Epithelial cell of esophagus (primary cell): ENCODE measurements around the gene ARVCF.

Source experiments
- DNase-seq: peaks from one replicate; pipeline ENCODE4 v3.0.0; 2010; ENCODE audit warnings: low read depth
- H3K4me3 ChIP-seq: 2 replicates; pipeline ENCODE4 v1.5.1; 2011; ENCODE audit warnings: mild to moderate bottlenecking, low read length, control low read depth
- TF ChIP-seq, protein P1 (sequence below): IDR thresholded peaks from 2 replicates; pipeline ENCODE4 v1.5.1; 2011; ENCODE audit warnings: low read depth, mild to moderate bottlenecking, low read length, control low read depth, inconsistent platforms; ENCODE audit not compliant: insufficient read depth; ENCODE audit errors: missing control alignments

The ARVCF gene

GRCh38 chr22:20001082-20001638, 15.5 kb downstream of the ARVCF start:
- DNase-seq = no peak
- H3K4me3 ChIP-seq = no peak overlapping the region
- TF ChIP-seq, protein P1, sequence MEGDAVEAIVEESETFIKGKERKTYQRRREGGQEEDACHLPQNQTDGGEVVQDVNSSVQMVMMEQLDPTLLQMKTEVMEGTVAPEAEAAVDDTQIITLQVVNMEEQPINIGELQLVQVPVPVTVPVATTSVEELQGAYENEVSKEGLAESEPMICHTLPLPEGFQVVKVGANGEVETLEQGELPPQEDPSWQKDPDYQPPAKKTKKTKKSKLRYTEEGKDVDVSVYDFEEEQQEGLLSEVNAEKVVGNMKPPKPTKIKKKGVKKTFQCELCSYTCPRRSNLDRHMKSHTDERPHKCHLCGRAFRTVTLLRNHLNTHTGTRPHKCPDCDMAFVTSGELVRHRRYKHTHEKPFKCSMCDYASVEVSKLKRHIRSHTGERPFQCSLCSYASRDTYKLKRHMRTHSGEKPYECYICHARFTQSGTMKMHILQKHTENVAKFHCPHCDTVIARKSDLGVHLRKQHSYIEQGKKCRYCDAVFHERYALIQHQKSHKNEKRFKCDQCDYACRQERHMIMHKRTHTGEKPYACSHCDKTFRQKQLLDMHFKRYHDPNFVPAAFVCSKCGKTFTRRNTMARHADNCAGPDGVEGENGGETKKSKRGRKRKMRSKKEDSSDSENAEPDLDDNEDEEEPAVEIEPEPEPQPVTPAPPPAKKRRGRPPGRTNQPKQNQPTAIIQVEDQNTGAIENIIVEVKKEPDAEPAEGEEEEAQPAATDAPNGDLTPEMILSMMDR = no peak

DNA sequence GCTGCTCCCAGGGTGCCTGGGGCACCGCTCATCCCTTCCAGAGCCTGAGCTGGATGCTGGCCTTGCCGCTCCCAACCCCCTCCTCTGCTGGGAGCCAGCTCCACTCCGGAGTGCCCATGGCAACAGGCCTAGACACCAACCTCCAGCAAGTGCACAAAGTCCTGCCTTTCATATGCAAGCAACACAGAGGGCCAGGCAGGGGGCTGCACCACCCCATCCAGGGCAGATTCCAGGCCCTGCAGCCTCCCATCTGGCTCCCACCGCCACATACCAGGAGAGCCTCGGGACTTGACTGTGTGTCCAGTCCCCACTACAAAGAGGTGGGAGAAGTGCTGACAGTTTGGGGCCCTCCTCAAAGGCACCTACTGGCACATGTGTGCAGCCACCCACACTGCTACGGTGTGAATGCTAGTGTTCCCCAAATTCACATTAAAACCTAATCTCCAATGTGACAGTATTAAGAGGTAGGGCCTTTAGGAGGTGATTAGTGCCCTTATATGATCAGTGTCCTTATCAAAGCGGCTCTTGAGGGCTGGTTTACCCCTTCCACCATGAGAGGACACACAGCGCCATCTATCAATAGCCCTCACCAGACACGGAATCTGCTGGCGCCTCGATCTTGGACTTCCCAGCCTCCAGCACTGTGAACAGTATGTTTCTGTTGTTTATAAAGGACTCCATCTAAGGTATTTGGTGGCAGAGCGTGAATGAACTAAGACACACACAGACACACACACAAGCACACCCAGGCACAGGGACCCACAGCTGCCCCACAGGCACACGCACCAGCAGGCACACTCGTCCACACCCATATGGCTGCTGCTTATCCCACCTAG, 16.2 kb downstream of the ARVCF start:
- TF ChIP-seq, protein P1 = no peak
- H3K4me3 ChIP-seq = no peak overlapping the region
- DNase-seq = no peak

DNA sequence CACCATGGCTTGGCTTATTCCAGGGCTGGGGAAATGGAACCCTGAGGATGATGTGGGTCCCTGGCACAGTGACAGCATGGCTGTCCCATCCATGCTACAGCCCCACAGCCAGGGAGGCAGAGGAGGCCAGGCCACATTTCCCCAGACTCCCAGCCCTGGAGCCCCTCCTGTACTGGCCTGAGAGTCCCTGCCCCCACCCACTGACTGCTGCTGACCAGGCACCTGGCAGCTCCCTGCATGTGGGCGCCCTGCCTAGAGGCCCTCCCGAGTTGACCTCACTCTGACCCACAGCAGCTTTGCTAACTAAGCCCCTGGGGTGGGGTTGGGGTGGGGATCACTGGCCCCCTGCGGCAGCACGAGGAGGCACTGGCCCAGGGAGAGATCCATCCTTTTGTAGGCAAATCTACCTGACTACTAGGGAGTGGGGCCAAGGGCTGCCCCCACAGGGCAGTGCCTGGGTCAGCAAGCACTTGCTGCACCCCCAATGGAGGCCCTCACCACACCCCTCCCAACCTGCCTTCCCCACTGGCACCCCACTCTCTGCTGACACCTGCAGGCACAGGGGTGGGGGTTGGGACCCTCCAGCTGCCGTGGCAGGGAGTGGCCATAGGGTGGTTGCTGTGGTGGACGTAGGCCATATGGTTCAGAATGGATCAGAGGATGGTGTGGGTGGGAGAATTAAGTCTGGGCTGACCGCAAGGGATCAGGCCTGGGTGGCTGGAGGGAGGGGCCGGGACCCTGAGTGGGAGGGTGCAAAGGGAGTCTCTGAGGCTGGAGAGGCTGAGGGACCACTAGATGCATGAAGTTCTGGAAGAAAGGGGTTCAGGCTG, 17.4 kb downstream of the ARVCF start:
- DNase-seq = no peak
- TF ChIP-seq, protein P1 = no peak
- H3K4me3 ChIP-seq = no peak overlapping the region

GRCh38 chr22:19998232-19998951, 18.2 kb downstream of the ARVCF start:
- TF ChIP-seq, protein P1 = no peak
- no peak for DNase-seq
- H3K4me3 ChIP-seq = no peak overlapping the region

DNA sequence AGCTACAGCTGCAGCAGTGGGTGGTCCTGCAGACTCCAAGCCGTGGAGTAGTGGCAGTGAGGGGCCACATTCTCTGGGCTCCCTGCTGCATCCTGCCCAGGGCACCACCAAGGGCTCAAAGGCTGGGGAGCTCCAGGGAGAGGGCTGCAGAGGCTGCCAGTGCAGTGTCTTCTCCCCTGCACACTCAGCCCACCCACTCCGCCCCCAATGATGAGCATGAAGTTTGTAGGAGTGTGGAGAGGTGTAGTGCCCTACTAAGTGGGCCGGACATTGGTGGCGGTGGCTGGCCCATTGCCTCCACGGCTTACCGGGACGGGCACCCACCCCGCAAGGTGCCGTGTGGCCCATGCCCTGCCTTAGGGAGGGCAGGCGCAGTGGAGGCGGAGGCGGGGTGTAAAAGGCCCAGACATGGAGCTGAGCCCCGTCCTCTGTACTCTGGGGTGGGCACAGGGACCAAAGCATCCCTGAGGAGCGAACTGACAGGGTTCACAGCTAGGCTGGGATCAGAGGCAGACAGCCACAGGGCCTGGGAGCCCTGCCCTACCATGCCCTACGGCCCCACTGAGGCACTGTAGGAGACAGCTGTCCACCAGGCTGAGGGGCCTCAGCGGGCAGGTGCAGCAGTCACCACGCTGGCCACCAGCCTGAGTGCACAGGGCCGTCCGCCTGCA, 18.9 kb downstream of the ARVCF start:
- TF ChIP-seq, protein P1 = no peak
- no peak for DNase-seq
- no peak overlapping the region for H3K4me3 ChIP-seq

DNA sequence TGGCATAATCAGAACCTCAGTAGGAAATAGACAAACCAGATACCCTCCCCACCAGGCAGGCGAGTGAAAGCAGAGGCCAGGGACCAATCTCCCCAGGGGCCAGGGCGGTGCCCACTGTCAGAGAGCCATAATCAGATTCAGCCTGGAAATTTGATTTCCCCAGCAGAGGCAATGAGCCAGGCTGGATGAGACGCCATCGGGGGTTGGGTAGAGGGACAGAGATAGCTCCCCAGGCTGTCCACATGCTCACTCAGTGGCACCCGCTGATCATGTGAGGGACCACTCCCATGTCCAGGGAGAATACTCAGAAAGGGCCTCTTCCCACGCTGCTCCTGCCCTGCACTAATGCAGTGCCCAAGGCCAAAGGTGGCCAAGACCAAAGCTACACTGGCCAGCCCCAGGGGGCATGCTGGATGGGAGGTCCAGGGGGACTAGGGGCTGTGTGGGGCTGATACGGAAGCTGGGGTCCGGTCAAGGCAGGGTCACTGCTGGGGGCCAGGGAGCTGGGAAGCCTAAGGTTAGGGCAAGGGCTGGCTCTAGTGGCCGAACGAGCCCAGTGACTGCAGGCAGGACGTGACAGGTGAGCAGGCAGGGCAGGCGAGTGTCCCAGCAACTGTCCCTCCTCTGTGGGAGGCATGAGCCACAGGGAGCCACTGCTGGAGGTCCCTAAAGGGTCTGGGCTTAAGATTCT, 19.8 kb downstream of the ARVCF start:
- TF ChIP-seq, protein P1 = no peak
- DNase-seq = no peak
- H3K4me3 ChIP-seq = no peak overlapping the region
